Keratinocyte (primary cell): ENCODE results near the gene GCH1. TPM values are rescaled to one million over a fixed set of nuclear protein-coding genes. Genes with fewer than 3 reads are reported as not detected.

Source experiments
- DNase-seq: peaks from one replicate; pipeline ENCODE4 v3.0.0-alpha.2; 2011; ENCODE audit warnings: low read depth, missing footprints, low spot score
- FAIRE-seq: peaks from 2 replicates; lab custom pipeline; 2011; peaks lifted over from hg19 to GRCh38; lab: Jason Lieb, UNC
- H2AFZ ChIP-seq: 2 replicates; pipeline ENCODE4 v1.6.0; 2012; ENCODE audit warnings: low read length, control low read depth, inconsistent platforms; ENCODE audit not compliant: control insufficient read depth
- H3K27ac ChIP-seq: 2 replicates; pipeline ENCODE4 v1.5.1; 2011; ENCODE audit warnings: low read length; ENCODE audit not compliant: control insufficient read depth, insufficient read depth
- H3K27me3 ChIP-seq: 3 replicates; pipeline ENCODE4 v1.6.0; 2011; ENCODE audit warnings: low read length; ENCODE audit not compliant: control insufficient read depth, insufficient read depth; ENCODE audit errors: extremely low read depth
- H3K36me3 ChIP-seq, 2 experiments: 2 replicates in 1 of 2; 3 replicates in 1 of 2; pipeline ENCODE4 v1.5.1; 2011; ENCODE audit warnings: low read length in 2 of 2, mild to moderate bottlenecking in 1 of 2; ENCODE audit not compliant: control insufficient read depth in 2 of 2, insufficient read depth in 2 of 2; ENCODE audit errors: extremely low read depth in 1 of 2
- H3K4me1 ChIP-seq: 3 replicates; pipeline ENCODE4 v1.5.1; 2011; ENCODE audit warnings: low read length; ENCODE audit not compliant: control insufficient read depth, insufficient read depth; ENCODE audit errors: extremely low read depth
- H3K4me2 ChIP-seq: 3 replicates; pipeline ENCODE4 v1.6.0; 2011; ENCODE audit warnings: low read depth, low read length; ENCODE audit not compliant: control insufficient read depth, insufficient read depth; ENCODE audit errors: extremely low read depth
- H3K4me3 ChIP-seq, 3 experiments: fragments of 200-600 bp in 1 of 3; sonication (generic) in 1 of 3; 2 replicates in 2 of 3; 3 replicates in 1 of 3; pipeline ENCODE4 v1.5.1; 2011 to 2016; ENCODE audit warnings: low read length in 3 of 3, mild to moderate bottlenecking in 3 of 3, control low read depth in 2 of 3, inconsistent platforms in 1 of 3, low read depth in 1 of 3, mixed read lengths in 1 of 3, mixed run types in 1 of 3, moderate library complexity in 1 of 3; ENCODE audit not compliant: control insufficient read depth in 2 of 3, insufficient read depth in 2 of 3; ENCODE audit errors: extremely low read depth in 1 of 3
- H3K79me2 ChIP-seq: 2 replicates; pipeline ENCODE4 v1.6.0; 2012; ENCODE audit warnings: low read length; ENCODE audit not compliant: control insufficient read depth, insufficient read depth
- H3K9ac ChIP-seq: 3 replicates; pipeline ENCODE4 v1.6.0; 2011; ENCODE audit warnings: low read length; ENCODE audit not compliant: control insufficient read depth, insufficient read depth; ENCODE audit errors: extremely low read depth
- H3K9me1 ChIP-seq: 3 replicates; pipeline ENCODE4 v1.6.0; 2011; ENCODE audit warnings: low read length; ENCODE audit not compliant: control insufficient read depth, insufficient read depth; ENCODE audit errors: extremely low read depth
- H3K9me3 ChIP-seq: 2 replicates; pipeline ENCODE4 v1.5.1; 2012; ENCODE audit warnings: low read depth, low read length; ENCODE audit not compliant: control insufficient read depth
- H4K20me1 ChIP-seq: 3 replicates; pipeline ENCODE4 v1.6.0; 2011; ENCODE audit warnings: low read length; ENCODE audit not compliant: control insufficient read depth, insufficient read depth; ENCODE audit errors: extremely low read depth
- CTCF ChIP-seq, 3 experiments: IDR thresholded peaks in 1 of 3; conservative IDR thresholded peaks in 1 of 3; optimal IDR thresholded peaks in 1 of 3; 2 replicates in 2 of 3; 3 replicates in 1 of 3; pipeline versions ENCODE3 to v1.5.1; 2011; ENCODE audit warnings: low read length in 3 of 3, mild to moderate bottlenecking in 3 of 3, moderate library complexity in 2 of 3, control low read depth in 1 of 3, inconsistent platforms in 1 of 3; ENCODE audit not compliant: insufficient read depth in 2 of 3; ENCODE audit errors: extremely low read depth in 1 of 3
- EZH2 ChIP-seq: IDR thresholded peaks from one replicate; pipeline ENCODE4 v1.6.1; 2012; ENCODE audit warnings: inconsistent platforms, mild to moderate bottlenecking, low read length, moderate library complexity
- dilution Hi-C: fragments of 300-500 bp; cut with MboI; formaldehyde crosslinking; loops from one replicate; pipeline ENCODE4 v1.7.0; 2020; ENCODE audit warnings: low sequenced_read_pairs; ENCODE audit not compliant: extremely low pct_ligation_motif_present
- polyA plus RNA-seq, 5 experiments: library from polyadenylated mRNA; depleted of rRNA in 3 of 5; stranded (reverse) in 3 of 5; stranded (forward) in 1 of 5; unstranded in 1 of 5; fragments of >200 nt; gene quantifications; 1 replicate in 1 of 5; 2 replicates in 3 of 5; 3 replicates in 1 of 5; pipeline versions ENCODE4 v1.2.1 to v1.2.3, GENCODE V29; 2011 to 2012; ENCODE audit warnings: missing spikeins in 2 of 5, low read depth in 1 of 5, low replicate concordance in 1 of 5

Gene GCH1
- polyA plus RNA-seq, 1 donor (not counting 4 experiments of a cell fraction or from before 2014, with no cell fraction given) = 3.4 TPM

- FAIRE-seq (no peak), DNase-seq (no peak)
- dilution Hi-C loops = no loop called here
- Histone ChIP-seq H3K79me2 (no peaks in the 10 kb centered on the region), H4K20me1 (no peaks in the 10 kb centered on the region), H2AFZ (no peak overlapping the region), H3K36me3 (no peaks in the 10 kb centered on the region), H3K4me2 (no peak overlapping the region), H3K9ac (no peak overlapping the region), H3K4me3 (no peak overlapping the region), H3K4me1 (no peaks in the 10 kb centered on the region), H3K27me3 (peaks cover 3% of the 10 kb centered on the region), H3K27ac (no peak overlapping the region), H3K9me1 (no peaks in the 10 kb centered on the region), H3K9me3 (no peaks in the 10 kb centered on the region)
- TF ChIP-seq EZH2 (no peak), CTCF (optimal IDR thresholded peaks at IDR 0.05 in 1 of 3, IDR thresholded peaks at IDR 0.05 in 1 of 3, conservative IDR thresholded peaks at IDR 0.05 in 1 of 3; ENCODE audit: extremely low read depth in 1 of 3, insufficient read depth in 2 of 3, low read length in 3 of 3) (no peak)
Observed at GRCh38 chr14:54822685-54823084, 79.9 kb downstream of the GCH1 start.

- no peaks in the 10 kb centered on the region for H3K36me3 ChIP-seq
- H3K79me2 ChIP-seq = no peaks in the 10 kb centered on the region
- H4K20me1 ChIP-seq = no peaks in the 10 kb centered on the region
- H3K4me3 ChIP-seq = no peak overlapping the region
- FAIRE-seq = no peak
- H3K4me2 ChIP-seq = no peak overlapping the region
- H3K9me1 ChIP-seq = no peaks in the 10 kb centered on the region
- no peak overlapping the region for H2AFZ ChIP-seq
- no peak overlapping the region for H3K9ac ChIP-seq
- H3K27ac ChIP-seq = no peak overlapping the region
- dilution Hi-C loops = no loop called here
- no peak for DNase-seq
- peaks cover 3% of the 10 kb centered on the region for H3K27me3 ChIP-seq
- H3K9me3 ChIP-seq = no peaks in the 10 kb centered on the region
- TF ChIP-seq EZH2 (no peak), CTCF (optimal IDR thresholded peaks at IDR 0.05 in 1 of 3, IDR thresholded peaks at IDR 0.05 in 1 of 3, conservative IDR thresholded peaks at IDR 0.05 in 1 of 3; ENCODE audit: extremely low read depth in 1 of 3, insufficient read depth in 2 of 3, low read length in 3 of 3) (no peak)
- peaks cover under 1% of the 10 kb centered on the region for H3K4me1 ChIP-seq
Observed at GRCh38 chr14:54818201-54819133, 84.2 kb downstream of the GCH1 start.
